Retinal pigment epithelial cell (primary cell): ENCODE measurements around the gene REX1BD.
A peak's percentile ranks its signal among the peaks of the same experiment; 100 is the strongest.
"Not testable (repeated sequence)": the region's sequence is repeated elsewhere in the genome, so short reads cannot be mapped to it uniquely, and the experiment has no call there.

Experiments
- DNase-seq: peaks from one replicate; pipeline ENCODE4 v3.0.0-alpha.2; 2010; ENCODE audit warnings: low read depth
- H3K4me3 ChIP-seq: 2 replicates; pipeline ENCODE4 v1.5.1; 2011; ENCODE audit warnings: mild to moderate bottlenecking, low read length, control low read depth, moderate library complexity
- CTCF ChIP-seq: conservative IDR thresholded peaks from 2 replicates; pipeline ENCODE4 v1.5.1; 2011; ENCODE audit warnings: low read depth, low read length, control low read depth, inconsistent platforms

Gene REX1BD

GRCh38 chr19:18599485-18599884, 10.9 kb downstream of the REX1BD start:
- TF ChIP-seq CTCF, result no peak
- no peak for DNase-seq
- no peak overlapping the region for H3K4me3 ChIP-seq

GRCh38 chr19:18600692-18601397, 12.2 kb downstream of the REX1BD start:
- DNase-seq, result not testable (repeated sequence)

GRCh38 chr19:18601875-18602274, 13.3 kb downstream of the REX1BD start:
- no peak for DNase-seq
- TF ChIP-seq CTCF, result no peak
- H3K4me3 ChIP-seq, result no peak overlapping the region

More at GRCh38 chr19:18600692-18601397, 12.2 kb downstream of the REX1BD start:
- not testable (repeated sequence) for H3K4me3 ChIP-seq

GRCh38 chr19:18603255-18603957, 14.8 kb downstream of the REX1BD start:
- no peak for DNase-seq
- peak; percentile 47 for TF ChIP-seq CTCF
- H3K4me3 ChIP-seq, result peak overlapping the region; percentile 12

GRCh38 chr19:18603958-18604819, 15.6 kb downstream of the REX1BD start:
- DNase-seq, result no peak
- no peak for TF ChIP-seq CTCF
- H3K4me3 ChIP-seq, result no peak overlapping the region

- H3K4me3 ChIP-seq, result no peak overlapping the region
- DNase-seq, result no peak
- no peak for TF ChIP-seq CTCF
These were observed 16.2 kb downstream of the REX1BD start for GRCh38 chr19:18604820-18605159.

GRCh38 chr19:18605196-18605545, 16.6 kb downstream of the REX1BD start:
- DNase-seq, result no peak
- H3K4me3 ChIP-seq, result no peak overlapping the region
- no peak for TF ChIP-seq CTCF
